K562 treated with DMSO at 1 percent for 48 hours (cell line): ENCODE results near the gene ANKRD9. TPM values are rescaled to one million over a fixed set of nuclear protein-coding genes. Genes with fewer than 3 reads are reported as not detected.

Source experiments
- total RNA-seq: library from RNA; unstranded; fragments of 300-600 nt; gene quantifications from 2 replicates; pipeline ENCODE4 v1.2.3, GENCODE V29; 2022; ENCODE audit warnings: low replicate concordance; ENCODE audit errors: extremely low read depth

The ANKRD9 gene, protein sequence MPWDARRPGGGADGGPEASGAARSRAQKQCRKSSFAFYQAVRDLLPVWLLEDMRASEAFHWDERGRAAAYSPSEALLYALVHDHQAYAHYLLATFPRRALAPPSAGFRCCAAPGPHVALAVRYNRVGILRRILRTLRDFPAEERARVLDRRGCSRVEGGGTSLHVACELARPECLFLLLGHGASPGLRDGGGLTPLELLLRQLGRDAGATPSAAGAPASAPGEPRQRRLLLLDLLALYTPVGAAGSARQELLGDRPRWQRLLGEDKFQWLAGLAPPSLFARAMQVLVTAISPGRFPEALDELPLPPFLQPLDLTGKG
- 404 TPM in 1 of 2 replicates, not detected in the other for total RNA-seq

DNA sequence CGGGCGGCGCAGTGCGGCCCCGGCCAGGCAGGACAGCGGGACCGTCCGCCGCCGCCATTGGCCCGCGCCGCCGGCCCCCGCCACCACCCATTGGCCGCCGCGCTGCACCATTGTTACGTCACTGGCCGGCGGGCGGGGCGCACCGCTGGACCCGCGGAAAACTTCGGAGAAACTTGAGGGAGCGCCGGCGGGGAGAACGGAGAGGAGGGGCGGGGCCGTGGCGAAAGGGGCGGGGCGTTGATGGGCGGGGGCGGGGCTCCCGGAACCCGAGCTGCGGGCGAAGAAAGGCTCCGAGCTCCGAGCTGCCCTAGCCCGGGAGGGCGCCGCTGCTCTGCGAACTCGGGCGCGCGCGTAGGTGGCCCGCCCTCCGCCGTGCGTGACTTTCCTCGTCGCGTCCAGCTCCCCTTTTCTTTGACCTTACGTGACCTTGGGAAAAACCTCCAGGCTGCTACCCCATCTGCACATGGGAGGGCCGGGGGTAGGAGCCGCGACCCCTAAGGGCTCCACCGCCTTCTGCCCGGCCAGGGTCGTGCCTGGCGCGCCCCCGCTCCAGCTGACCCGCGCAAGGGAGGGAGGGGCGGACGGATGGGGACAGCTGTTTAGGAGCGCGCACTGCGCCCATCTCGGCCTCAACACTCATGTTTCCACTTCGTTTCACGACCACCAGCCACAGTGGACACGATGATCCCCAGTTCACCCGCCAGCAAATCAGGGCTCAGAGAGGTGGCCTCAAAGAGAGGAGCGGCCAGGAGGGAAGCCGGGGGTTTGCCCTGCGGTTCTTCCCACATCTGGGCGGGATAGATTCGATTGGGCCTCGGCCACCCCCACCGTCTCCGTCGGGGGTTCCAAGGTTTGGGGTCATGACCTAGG lies at the start of gene ANKRD9:
Gene ANKRD9, minus strand, starts transcription at position 31 of the 870 bp plus-strand sequence. CDS start 1,887 bp downstream, outside the sequence.

Other genes starting within 250 kb of the ANKRD9 start
- not detected in 2 replicates for gene MOK, start 204.6 kb downstream of the ANKRD9 start, total RNA-seq
- not detected in 2 replicates for gene ZNF839, start 190.0 kb downstream of the ANKRD9 start, total RNA-seq
- not detected in 2 replicates for gene CINP, start 146.9 kb downstream of the ANKRD9 start, total RNA-seq
- not detected in 2 replicates for gene TECPR2, start 146.8 kb downstream of the ANKRD9 start, total RNA-seq
- not detected in 2 replicates for gene RCOR1, start 82.9 kb upstream of the ANKRD9 start, total RNA-seq